Colon (tissue), 2 donors: ENCODE measurements around the gene NR2C2AP.
"Not testable (repeated sequence)": the region's sequence is repeated elsewhere in the genome, so short reads cannot be mapped to it uniquely, and the experiment has no call there.

Experiments
- FAIRE-seq: peaks from 2 replicates; lab custom pipeline; 2012; peaks lifted over from hg19 to GRCh38; lab: Jason Lieb, UNC
- donor health status: control.
- donor health status: control.

NR2C2AP gene

GRCh38 chr19:19203012-19203856, at the start of gene NR2C2AP:
Gene NR2C2AP, minus strand, starts transcription at chr19:19203414. Its CDS starts 354 bp downstream, at chr19:19203060.
- peak; percentile 53 for FAIRE-seq

GRCh38 chr19:19250196-19250801, 47.1 kb upstream of the NR2C2AP start:
- FAIRE-seq, result no peak

- FAIRE-seq, result no peak
Measured at GRCh38 chr19:19240476-19240875, 37.3 kb upstream of the NR2C2AP start.

- no peak for FAIRE-seq
Measured at GRCh38 chr19:19239675-19240074, 36.5 kb upstream of the NR2C2AP start.

GRCh38 chr19:19238126-19238894, 35.1 kb upstream of the NR2C2AP start:
- FAIRE-seq, result no peak

GRCh38 chr19:19236173-19236572, 33.0 kb upstream of the NR2C2AP start:
- FAIRE-seq, result no peak

- FAIRE-seq, result no peak
Measured at GRCh38 chr19:19234220-19234816, 31.1 kb upstream of the NR2C2AP start.

- no peak for FAIRE-seq
Measured at GRCh38 chr19:19232261-19232721, 29.1 kb upstream of the NR2C2AP start.

GRCh38 chr19:19230999-19231398, 27.8 kb upstream of the NR2C2AP start:
- FAIRE-seq, result no peak

- no peak for FAIRE-seq
Measured at GRCh38 chr19:19229701-19230100, 26.5 kb upstream of the NR2C2AP start.

GRCh38 chr19:19227217-19227616, 24.0 kb upstream of the NR2C2AP start:
- FAIRE-seq, result no peak

GRCh38 chr19:19226663-19227062, 23.4 kb upstream of the NR2C2AP start:
- FAIRE-seq, result no peak

- no peak for FAIRE-seq
Measured at GRCh38 chr19:19226204-19226603, 23.0 kb upstream of the NR2C2AP start.

GRCh38 chr19:19224852-19225494, 21.8 kb upstream of the NR2C2AP start:
- FAIRE-seq, result no peak

GRCh38 chr19:19224150-19224851, 21.1 kb upstream of the NR2C2AP start:
- FAIRE-seq, result no peak

- FAIRE-seq, result no peak
Measured at GRCh38 chr19:19223636-19224035, 20.4 kb upstream of the NR2C2AP start.

GRCh38 chr19:19223060-19223459, 19.8 kb upstream of the NR2C2AP start:
- no peak for FAIRE-seq

GRCh38 chr19:19221000-19221399, 17.8 kb upstream of the NR2C2AP start:
- not testable (repeated sequence) for FAIRE-seq

GRCh38 chr19:19218911-19219310, 15.7 kb upstream of the NR2C2AP start:
- no peak for FAIRE-seq

GRCh38 chr19:19217099-19217498, 13.9 kb upstream of the NR2C2AP start:
- FAIRE-seq, result no peak

GRCh38 chr19:19215792-19216191, 12.6 kb upstream of the NR2C2AP start:
- FAIRE-seq, result no peak
